HG02943 (cell line): ENCODE data around the gene ABLIM2.

Experiments used
- ATAC-seq: cut with Tn5 transposase; IDR thresholded peaks from one replicate; pipeline ENCODE4 v1.9.1; 2021; ENCODE audit warnings: mild to moderate bottlenecking, low read depth, moderate library complexity; ENCODE audit not compliant: unreplicated experiment

The ABLIM2 gene

DNA sequence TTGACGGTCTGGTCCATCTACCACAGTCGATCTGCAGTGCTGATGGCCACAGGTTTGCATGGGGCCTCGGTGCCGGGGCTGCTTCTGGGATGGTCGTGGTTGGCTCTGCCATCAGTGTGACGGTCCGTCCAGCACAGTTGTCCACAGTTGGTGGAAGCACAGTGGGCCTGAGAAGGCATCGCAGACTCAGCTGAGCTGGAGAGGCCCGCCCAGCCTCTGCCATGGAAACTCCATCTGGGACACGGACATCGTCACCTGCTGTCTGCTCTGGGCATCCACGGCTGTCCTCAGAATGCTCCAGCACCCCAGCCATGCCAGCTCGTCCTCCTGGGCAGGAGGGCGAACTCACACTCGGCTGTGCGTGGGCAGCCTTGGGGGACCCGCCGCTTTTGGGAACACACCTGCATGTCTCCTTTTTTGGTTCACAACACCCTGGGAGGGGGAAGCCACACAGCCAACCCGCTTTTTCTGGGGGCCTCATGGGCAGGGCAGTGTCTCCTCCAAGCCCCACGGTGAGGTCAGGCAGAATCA lies 33.0 kb downstream of the ABLIM2 start:
- no peak for ATAC-seq

- no peak for ATAC-seq
These were observed 34.7 kb downstream of the ABLIM2 start for GRCh38 chr4:8123870-8124269.

DNA sequence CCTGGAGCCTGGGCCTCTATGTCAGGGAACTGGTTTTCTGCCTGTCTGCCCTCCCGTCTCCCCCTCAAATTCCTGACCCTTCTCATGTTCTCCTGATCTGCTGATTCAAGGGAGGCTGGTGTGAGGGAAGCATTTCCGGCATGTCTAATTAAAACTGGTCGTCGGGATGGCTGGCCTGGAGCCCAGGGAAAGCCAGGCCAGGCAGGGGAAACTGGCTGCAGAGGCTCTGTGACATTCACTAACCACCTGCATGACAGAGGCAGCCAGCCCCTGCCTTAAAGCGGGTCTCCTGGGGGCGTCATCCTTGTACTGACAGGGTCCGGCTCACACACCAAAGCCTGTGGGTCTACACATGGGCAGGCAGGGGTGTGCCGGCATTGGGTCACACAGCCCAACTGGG lies 35.2 kb downstream of the ABLIM2 start:
- no peak for ATAC-seq

GRCh38 chr4:8122746-8123145 lies 35.9 kb downstream of the ABLIM2 start:
- ATAC-seq: no peak

DNA sequence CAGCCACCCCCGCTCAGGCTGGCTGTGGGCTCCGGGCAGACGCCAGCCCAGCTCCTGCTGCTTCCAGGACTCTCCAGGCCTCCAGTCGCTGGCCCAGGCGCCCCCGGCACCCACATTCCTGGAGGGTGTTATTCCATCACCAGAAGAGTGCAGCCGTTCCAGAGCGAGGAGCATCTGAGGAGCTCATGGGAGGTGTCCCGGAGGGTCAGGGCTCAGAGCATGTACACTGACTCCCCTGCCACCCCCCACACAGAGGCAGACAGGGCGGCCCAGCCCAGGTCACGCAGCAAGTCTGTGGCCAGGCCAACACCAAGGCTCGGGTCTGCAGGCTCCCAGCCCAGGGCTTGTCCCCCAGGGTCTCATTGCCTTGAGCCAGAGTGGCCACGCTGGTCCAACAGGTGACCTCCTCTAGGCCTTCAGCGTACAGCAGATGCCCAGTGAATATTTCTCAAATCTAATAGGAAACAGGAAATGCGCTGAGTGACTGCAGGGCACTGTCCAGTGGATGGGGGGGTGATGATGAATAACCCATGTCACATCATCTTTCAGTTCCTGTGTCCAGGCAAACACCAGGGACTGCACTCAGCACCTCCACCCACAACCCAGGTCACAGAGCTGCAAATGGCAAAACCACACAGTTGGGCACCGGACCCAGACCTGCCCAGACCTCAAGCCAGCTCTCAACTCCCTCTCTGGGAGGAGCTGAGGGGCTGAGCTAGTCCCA lies 37.2 kb downstream of the ABLIM2 start:
- no peak for ATAC-seq

DNA sequence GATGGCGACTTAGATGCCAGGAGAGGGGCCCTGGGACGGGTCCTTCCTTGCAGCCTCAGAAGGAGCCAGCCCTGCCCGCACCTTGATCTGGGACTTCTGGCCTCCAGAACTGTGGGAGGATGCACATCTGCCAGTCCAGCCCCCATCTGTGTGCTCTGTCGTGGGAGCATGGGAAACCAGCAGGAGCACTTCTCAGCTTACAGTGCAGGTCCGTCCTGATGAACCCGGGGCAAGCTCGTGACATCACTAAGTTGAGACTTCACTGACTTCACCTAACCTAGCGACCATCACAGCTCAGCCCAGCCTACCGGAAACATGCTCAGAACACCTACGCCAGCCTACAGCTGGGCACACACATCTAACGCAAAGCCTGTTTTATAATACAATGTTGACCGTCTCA lies 38.1 kb downstream of the ABLIM2 start:
- no peak for ATAC-seq

GRCh38 chr4:8119877-8120276 lies 38.7 kb downstream of the ABLIM2 start:
- ATAC-seq: no peak

GRCh38 chr4:8118531-8118930 lies 40.1 kb downstream of the ABLIM2 start:
- no peak for ATAC-seq

DNA sequence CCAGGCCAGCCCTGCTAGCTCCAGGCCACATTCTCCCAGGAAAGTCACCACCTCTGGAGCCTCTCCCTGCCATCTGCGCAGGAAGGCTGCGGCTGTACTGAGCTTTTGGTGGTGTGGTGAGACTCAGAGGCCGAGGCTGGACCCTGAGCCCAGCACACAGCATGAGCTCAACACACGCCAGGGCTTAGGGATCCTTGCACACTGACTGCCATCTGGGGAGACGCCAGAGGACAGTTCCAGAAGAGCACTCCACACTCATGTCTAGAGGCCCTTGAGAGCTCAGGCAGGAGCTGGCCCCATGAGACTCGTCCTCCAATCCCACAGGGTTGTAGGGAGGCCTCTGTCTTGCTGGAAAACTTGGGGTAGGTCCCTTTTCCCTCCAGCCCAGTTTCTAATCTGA lies 40.6 kb downstream of the ABLIM2 start:
- ATAC-seq: no peak

DNA sequence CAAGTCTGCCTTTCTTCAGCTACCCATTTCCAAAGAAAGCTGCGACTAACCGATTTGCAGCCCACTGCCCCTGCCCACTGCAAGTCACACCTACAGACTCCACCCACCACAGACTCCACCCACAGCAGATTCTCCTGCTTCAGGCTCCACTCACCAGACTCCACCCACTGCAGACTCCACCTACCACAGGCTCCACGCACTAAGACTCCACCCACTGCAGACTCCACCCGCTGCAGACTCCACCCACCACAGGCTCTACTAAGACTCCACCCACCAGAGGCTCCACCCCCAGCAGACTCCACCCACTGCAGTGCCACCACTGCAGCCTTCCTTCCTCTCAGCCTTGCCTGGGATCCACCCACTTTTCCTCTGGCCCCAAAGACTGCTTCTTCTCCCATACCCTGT lies 41.3 kb downstream of the ABLIM2 start:
- ATAC-seq: no peak

GRCh38 chr4:8115916-8116315 lies 42.7 kb downstream of the ABLIM2 start:
- no peak for ATAC-seq

DNA sequence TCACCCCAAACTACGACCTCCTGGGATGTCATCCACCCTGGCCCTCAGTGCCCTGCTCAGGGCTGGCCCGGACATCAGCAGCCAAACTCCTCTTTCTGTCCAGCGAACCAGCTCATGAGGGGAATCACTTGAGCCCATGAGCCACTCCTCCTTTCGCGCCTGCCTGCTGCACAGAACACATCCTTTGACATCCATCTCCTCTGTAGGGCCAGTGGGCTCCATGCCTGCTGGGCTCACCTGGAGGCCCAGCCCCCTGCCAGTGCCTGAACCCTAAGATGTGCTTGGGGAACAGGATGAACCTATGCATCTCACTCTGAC lies 43.5 kb downstream of the ABLIM2 start:
- ATAC-seq: no peak

DNA sequence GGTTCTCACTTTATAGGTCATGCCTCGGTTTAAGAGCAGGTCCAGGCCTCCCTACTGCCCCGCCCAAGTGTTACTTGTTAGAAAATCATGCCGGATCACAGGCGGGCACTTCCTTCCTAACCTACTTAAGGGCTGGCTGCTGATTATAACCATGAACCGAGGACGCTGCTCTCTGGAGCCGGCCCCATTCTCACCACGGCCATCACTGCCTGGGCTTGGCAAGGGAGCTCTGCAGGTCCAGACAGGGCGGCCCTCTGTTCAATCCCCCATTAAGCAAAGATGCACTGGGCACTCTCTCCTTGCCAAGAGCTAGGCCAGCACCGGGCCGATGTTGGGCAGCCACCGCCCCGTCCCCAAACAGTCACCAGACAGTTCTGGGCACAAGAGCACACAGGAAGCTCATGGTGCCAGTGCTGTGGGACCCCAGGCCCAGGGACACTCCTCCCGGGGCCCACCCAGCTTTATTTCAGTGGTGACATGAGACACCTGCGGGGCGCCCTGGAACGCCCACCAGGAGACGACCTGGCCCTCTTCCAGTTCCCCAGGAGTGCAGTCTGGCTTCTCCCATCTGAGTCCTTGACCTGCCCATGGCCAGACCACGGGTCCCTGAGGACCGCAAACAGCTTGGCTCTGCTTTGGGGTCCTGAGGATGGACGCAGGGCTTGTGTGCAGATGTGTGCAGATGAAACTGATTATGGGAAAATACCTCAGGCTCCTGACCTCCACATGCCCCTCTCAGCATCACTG lies 44.0 kb downstream of the ABLIM2 start:
- ATAC-seq: no peak

DNA sequence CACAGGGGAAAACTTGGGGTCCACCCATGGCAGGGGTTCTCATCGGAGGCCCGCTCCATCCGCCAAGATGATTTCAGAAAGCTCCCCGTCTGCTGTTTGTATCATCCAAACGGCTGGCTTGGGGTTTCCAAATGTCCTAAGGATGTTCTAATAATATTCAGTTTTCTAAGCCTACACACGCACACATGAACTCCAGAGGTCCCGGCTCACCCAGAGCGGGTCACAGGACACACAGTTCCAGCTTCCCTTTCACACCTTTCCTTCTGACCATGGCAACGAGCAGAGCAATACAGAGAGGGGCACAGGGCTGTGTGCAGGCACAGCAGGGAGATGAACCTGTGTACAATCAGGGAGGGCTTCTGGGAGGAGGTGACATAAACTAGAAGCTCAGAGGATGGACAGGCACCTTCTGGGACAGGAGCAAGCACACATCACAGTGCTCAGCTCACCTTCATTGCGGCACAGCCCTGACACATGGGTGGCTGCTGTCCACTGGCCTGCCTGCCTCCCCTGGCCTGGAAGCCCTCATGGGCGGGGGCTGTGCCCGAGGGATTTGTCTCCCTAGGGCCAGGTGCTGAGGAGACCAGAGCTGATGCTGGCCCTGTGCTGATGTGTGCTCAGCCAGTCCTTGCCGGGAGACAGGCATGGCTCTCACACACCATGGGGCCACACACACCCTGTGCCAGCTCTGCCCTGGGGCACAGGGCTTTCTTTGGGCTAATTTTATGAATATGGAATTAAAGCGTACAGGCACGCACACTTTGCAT lies 44.8 kb downstream of the ABLIM2 start:
- no peak for ATAC-seq

DNA sequence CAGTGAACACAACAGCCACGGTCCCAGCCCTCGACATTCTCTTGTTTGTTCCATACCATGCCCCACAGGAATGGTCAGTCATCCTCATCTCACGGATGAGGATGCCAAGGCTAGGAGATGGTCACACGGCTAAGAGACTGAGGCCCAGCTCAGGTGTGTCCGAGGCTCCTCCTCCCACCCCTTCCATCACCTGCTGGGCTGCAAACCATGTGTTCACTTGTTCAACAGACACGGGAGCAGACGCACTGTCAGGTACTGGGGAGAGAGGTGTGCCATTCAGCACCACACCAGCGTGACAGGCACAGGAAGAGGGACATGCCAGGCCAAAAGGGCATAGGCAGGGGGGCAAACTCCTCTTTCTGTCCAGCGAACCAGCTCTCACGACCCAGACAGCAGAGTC lies 45.9 kb downstream of the ABLIM2 start:
- no peak for ATAC-seq

GRCh38 chr4:8112036-8112576 lies 46.5 kb downstream of the ABLIM2 start:
- ATAC-seq: no peak

DNA sequence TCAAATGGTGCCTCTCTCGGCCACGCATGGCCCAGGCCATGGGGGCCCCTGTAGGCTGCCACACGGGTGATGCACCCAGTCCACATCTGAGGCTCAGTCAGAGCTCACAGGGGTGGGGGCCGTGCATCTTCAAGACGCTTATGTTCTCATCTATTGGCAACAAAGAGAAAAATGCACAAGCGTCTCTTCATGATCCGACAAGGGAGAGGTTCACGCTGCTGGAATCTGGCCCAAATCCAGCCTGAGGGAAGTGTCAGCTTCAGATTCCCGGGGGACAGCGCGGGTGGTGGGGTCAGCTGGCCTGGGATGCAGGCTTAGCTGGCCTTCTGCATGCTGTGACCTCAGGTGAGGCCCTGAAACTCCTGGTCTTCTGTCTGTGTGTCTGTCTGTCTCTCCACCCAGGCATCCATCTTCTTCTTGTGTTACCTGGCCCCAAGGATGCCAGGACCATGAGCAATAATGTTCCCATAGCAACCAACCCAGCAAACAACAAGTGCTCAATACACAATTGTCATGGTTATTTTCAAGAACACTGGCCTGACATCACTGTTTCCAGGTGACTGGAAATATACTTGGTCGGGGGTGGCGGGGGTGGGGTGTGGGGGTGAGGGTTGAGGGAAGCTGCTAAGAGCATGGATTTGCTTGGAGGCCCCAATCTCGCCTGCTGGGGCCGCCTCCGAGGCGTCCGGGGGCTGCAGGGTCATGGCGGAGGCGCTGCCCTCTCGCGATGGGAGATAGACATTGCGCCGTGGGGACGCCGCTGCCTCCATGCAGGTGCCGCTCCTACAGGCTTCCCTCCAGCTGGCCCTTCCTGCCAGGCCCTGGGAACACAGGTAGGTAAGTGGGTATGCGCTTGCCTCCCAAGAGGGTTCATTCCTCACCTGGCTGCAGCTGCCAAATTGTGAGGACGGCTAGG lies 48.3 kb downstream of the ABLIM2 start:
- no peak for ATAC-seq

- no peak for ATAC-seq
These were observed 49.1 kb downstream of the ABLIM2 start for GRCh38 chr4:8109406-8110065.

- no peak for ATAC-seq
These were observed 49.6 kb downstream of the ABLIM2 start for GRCh38 chr4:8108991-8109390.

GRCh38 chr4:8108261-8108660 lies 50.4 kb downstream of the ABLIM2 start:
- no peak for ATAC-seq
